CD1c-positive myeloid dendritic cell (primary cell): ENCODE measurements around the gene SF3A2.

Experiments used
- DNase-seq: peaks from one replicate; pipeline ENCODE4 v3.0.0-alpha.2; 2016; ENCODE audit errors: extremely low spot score

The SF3A2 gene

DNA sequence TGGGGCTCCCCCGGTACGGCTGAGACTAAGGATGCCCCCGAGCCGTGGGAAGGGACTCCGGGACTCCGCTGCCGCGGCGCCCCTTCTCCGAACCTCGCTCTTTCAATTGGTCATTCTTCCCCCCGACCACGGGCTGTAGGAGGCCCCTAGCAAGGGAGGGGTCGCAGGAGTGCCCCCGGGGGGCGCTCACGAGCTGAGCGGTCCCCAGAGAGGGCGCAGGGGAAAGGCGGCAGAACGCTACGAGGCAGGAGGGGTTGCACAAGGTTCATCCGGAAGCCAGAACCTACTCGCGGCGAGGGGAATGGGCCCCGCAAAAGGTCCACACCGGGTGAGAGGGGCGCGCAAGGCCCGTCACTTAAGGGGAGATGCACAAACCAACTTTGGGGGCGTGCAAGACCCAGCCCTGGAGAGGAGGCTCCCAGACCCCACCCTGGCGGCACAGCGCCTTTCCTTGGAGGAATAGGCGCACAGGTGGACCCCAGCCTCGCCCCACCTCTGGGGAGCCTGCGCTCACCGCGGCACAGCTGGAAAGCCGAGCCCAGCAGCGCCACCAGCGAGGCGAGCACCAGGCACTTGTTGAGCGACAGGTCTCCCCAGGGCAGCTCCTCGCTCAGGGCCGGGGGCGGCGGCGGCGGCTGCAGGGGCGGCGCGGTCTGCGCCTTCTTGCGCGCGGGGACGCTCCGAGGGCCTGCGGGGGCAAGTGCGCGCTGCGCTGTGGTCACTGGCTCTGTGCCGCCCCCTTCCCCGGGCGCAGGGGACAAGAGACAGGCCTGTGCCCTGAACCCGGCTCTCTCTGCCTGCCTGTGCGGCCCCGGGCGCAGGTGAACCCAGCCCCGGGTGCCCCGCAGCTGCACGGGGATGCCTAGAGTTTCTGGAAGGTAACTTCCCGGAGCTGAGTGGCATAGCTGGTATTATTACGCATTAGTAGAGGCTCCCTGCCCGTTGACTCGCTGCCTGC lies 16.8 kb downstream of the SF3A2 start:
- DNase-seq, result peak; percentile 25

DNA sequence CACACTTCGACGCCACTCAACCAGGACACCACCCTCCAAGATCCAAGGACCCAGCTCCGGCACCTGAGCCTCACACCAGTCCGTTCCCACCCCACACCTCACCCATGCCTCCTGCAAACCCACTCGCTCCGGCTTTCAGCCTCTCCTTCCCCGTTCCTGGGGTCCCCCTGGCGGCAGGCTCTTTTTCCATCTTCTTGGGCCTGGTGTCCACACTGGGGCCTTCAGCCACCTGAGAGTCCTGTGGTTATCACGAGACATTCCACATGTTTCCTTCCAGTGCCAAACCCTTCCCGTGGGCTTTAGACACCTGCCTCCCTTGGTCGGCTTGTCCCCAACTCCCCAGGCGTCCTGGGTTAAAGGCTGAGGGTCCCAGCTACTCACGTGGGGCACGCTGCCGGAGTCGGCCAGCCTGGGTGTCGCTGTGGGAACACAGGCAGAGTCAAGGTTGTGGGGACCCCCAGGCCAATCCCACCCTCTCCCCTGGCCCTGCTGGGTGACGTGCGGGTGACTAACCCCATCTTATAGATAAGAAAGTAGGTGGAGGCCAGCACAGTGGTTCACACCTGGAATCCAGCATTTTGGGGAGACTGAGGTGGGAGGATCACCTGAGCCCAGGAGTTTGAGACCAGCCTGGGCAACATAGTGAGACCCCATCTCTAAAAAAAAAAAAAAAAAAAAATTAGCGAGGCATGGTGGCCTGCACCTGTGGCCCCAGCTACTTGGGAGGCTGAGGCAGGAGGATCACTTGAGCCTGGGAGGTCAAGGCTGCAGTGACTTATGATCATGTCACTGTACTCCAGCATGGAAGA lies 17.6 kb downstream of the SF3A2 start:
- DNase-seq, result no peak

DNA sequence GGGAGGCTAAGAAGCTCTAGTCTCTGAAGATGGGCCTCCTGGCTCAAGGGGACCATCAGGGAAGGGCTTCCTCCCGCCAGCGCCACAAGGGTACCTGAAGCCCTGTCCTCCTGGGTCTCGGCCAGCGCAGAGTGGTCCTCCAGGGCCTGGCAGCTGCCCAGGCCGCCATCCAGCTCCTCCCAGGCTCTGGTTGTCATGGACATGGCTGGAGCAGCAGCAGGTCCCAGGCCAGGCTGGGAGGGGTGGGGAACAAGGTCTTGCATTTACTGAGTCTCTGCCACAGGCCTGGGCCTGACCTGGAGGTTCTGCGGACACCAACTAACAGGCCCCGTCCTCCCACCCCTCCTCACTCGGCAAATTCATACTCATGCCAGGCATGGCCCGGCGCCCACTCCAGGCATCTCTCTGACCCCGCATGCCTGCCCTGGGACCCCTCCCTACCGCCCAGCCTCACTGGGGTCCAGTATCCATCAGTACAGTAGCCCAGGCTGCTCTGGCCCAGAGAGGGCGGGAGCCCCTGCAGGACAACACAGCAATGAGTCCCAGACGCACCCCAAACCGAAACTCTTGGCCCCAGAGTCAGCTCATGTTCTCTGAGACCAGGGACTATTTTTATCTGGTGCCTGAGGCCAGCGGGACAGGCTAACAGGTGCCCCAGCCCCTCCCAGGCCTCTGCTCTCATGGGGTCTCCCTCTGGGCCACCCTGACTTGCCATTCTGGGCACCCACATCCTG lies 18.7 kb downstream of the SF3A2 start:
- no peak for DNase-seq

DNA sequence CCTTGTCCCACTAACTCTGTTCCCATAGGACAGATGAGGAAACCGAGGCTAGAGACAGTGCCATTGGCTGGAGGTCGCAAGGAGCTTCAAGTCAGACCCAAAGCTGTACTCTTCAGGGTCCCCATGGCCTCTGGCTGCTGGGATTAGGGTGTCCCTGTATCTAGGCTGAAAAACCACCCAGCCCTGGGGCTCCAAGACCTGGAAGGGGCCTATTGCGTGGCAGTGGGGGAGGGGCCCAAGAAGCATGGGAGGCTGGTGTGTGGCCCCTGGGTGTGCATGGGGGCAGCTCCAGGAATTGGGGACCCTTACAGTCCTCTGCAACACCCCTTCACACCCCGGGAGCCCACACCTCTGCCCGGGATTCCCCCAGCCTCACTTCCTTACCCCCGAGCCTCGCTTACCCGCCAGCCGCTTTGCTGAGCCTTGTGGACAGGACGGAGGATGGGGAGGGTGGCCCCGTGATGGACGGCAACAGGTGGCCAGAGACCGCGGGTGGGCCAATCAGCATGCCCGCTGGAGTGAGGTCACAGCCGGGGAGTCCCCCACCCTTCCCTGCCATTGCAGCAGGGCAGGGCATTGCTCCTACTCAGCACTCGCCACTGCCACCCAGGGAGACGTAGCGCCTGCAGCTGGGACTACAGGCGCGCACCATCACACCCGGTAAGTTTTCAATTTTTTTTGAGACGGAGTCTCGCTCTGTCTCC lies 19.5 kb downstream of the SF3A2 start, which contains the start of gene JSRP1:
Gene JSRP1, minus strand, starts transcription at position 436 of the 704 bp plus-strand sequence. CDS start 1,103 bp downstream, outside the sequence.
- no peak for DNase-seq

DNA sequence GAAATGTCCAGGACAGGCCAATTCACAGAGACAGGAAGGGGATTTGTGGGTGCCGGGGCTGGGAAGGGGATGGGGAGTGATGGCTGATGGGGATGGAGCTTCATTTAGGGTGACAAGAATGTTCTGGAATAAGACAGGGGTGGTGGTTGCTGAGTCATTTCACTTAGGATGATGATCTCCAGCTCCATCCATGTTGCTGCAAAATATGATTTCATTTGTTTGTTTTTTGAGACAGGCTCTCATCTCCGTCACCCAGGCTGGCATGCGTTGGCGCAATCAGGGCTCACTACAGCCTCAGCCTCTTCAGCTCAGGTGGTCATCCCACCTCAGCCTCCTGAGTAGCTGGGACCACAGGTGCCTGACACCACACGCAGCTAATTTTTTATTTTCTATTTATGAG lies 22.7 kb downstream of the SF3A2 start:
- no peak for DNase-seq

DNA sequence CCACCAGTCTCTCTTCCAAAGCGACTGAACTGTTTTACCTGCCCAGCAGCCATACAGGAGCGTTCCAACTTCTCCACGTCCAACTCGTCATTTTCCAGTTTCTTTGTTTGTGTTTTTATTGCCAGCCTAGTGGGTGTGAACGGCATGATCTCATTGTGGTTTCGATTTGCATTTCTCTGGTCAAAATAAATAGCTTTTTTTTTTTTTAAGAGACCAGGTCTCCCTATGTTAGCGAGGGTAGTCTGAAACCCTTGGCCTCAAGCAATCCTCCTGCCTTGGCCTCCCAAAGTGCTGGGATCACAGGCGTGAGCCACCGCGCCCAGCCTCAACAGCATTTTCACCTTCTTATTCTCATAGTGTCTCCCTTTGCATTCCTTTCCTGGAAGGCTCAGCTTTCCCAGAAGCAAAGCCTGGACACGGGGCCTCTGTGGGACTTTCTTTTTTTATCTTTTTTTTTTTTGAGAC lies 23.7 kb downstream of the SF3A2 start:
- DNase-seq, result no peak

DNA sequence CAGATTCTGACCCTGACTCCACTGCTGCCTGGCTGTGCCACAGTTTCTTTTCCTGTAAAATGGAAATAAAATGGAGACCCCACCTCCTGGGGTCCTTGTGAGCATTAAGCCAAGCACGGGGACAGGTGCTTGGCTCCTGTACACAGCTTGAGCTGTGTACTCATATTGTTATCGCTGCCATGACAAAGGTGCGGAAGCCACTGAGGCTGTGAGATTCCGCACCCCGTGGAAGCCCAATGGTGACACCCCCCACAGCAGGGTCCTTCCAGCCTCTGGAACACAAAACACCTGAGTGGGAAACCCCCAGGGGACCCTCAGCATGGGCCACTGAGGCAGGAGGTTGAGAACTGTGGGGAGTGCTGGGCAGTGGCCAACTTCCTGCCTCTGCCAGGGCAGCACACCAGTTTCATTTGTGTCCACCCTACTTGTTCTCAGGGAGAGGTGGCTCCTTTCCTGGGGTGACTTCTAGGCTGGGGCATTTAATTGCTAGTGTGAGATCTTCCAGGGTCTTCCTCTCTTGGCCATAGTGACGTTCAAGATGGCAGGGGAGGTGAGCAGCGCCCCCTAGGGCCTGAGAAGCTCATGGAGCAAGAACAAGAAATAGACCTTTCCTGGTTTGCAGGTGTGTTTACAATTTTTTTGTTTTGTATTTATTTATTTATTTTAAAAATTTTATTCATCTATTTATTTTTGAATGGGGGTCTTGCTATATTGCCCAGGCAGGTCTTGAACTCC lies 25.0 kb downstream of the SF3A2 start:
- DNase-seq, result peak; percentile 64

DNA sequence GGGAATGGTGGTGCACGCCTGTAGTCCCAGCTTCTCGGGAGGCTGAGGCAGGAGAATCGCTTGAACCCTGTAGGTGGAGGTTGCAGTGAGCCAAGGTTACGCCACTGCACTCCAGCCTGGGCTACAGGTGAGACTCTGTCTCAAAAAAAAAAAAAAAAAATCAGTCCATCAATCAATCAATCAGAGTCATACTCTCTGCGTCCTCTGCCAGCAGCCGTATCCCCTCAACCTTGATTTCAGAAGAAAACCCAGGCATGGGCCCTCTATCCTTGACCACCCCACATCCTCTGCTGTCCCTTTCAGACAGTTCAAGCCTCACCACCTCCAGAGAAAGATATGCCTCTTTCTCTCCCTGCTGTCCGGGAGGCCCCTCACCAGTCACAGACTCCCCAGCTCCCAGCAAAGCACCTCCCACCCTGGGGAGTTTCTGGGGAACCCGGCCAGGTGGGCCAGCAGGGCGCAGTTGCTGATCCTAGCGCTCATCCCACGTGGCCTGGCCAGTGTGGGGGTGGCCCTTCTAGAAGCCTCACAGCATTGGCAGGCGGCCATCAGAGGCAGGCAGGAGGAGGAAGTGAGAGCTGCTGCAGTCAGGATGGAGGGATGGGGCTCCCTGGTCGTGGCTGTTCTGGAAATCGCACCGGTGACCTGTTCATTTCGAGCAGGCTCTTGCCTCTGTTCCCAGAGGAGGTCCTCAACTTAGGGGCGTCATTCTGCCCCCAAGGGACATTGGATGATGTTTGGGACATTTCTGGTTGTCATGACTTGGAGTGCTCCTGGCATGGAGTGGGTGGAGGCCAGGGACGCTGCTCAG lies 29.8 kb downstream of the SF3A2 start:
- DNase-seq, result peak; percentile 94

DNA sequence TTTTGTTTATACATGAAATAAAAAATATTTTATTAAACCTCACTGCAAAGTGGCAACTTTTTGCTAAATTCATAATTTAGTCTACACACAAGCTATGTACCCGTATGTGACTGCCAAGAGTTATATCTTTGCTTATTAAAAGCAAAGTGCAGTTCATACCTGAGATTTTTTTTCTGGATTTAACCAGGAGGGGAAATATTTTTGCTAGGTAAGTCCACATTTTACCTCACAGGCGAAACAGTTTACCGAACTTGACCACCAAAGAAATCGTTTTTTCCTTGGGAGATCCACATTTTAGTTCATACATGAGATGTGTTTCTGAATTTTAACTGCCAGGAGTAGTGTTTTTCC lies 31.8 kb downstream of the SF3A2 start:
- no peak for DNase-seq

DNA sequence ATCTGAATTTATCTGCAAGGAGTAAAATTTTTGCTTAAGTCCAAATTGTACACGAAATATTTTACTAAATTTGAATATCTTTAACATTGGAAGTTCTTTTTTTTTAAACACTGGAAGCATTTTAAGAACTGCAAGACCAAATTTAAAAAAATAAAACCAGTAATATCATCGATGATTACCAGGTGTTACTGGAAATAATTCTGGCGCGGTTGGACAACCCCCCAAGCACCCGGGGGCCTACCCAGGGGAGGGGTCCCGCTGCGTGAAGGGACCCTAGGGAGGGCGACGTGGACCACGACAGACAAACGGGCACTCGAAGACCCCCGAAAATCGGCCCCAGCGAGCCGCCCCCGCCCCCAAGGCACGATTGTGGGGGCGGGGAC lies 32.2 kb downstream of the SF3A2 start:
- DNase-seq, result no peak

DNA sequence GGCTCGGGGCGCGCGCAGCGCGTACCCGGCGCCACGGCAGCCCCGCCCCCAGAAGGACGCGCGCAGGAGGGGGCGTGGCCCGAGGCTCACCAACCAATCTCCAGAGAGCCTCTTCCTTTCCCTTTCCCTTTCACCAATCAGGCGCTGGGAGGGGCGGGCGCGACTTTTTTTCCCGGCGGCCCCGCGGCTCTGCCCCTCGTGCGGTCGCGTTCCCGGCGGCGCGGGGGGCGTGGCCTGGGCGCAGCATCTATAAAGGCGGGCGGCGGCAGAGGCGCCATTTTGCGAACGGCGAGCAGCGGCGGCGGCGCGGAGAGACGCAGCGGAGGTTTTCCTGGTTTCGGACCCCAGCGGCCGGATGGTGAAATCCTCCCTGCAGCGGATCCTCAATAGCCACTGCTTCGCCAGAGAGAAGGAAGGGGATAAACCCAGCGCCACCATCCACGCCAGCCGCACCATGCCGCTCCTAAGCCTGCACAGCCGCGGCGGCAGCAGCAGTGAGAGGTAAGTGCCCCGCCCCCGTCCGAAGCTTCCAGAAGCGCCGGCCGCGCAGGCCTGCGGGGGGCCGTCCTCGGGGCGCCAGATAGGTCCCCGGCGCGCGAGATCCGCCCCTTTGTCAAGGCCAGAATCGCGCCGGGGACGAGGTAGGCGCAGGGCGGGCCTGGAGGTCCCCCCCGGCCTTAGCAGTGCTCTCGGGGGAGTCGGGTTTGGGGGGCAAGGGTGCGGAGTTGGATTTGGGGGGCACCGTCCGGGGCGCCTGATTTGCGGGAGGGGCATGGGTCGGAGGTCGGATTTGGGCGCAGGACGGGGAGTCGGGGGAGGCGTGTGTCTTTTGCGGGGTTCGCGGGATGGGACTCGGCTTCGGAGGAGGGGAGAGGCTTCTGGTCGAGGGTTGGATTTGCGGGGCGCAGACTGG lies 32.9 kb downstream of the SF3A2 start:
- peak; percentile 98 for DNase-seq

DNA sequence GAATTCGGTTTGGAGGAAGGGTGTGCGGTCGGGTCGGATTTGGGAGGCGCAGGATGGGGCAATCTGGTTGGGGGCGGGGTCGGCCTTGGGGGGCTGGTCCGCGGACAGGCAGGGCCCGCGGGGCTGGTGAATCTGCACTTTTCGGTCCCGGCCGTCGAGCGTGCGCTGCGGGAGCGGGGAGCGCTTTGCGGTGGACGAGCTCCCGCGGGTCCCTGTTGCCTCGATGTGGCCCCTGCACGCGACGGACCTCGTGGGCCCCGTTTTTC lies 33.5 kb downstream of the SF3A2 start:
- DNase-seq, result no peak

DNA sequence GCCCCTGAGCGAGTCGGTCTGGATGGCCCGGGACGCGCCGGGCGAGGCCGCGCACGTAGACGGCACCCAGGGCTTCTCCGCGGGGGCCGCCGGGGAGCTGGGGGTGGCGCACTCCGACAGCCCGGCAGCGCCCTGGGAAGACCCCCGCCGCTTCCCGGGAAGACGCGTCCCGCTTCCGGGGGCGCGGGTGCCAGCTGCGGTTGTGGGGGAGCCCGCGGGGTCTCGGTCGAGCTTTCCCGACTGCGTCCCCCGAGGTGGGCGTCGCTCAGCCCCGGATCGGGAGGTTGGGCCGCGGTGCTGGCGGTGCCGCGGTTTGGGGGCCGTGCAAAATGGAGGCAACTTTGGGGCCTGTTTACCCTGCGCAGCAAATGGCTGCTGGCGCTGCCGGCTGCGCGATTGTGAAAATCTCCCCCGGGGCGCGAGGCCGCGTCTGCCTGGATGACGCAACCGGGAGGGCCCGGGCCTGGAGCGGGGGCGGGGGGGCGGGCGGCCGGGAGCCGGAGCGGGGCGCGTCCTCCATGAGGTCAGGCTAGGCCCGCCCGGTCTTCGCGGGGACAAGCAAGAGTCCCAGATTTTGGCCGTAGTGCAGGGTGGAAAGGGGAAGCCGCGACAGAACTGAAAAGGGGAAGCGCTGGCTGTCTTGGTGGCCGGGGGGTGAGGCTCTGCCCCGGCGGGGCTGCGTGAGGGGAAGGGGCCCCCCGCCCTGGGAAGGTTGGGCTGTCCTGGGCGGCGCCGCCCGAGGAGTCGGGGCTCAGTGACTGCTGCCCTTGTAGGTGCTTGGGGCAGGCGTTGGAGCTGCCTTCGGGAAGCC lies 34.0 kb downstream of the SF3A2 start:
- peak; percentile 96 for DNase-seq

DNA sequence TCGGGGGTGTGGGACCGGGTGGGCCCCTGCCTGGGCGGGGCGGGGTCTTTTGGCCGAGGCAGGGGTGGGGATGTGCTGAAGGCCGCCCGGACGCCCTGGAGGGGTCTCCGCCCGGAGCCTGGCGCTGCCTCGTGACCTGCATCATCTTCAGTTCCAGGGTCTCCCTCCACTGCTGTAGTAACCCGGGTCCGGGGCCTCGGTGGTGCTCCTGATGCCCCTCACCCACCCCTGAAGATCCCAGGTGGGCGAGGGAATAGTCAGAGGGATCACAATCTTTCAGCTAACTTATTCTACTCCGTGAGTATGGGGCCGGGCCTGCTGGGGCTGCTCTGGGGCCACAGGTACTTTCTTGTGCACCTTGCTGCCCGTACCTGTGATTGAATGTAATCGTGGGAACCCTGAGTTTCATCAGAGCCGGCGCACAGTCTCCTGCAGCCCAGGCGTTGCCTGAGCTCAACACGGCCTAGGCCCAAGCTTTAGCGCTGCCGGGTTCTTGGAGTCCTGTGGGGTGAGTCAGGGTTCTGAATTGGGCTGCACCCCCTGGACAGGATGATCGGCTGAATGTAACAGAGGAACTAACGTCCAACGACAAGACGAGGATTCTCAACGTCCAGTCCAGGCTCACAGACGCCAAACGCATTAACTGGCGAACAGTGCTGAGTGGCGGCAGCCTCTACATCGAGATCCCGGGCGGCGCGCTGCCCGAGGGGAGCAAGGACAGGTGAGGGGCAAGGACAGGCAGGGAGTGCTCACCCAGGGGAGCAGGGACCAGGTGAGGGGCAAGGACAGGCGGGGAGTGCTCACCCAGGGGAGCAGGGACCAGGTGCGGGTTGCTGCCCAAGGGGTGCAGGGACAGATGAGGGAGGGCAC lies 34.8 kb downstream of the SF3A2 start:
- no peak for DNase-seq

DNA sequence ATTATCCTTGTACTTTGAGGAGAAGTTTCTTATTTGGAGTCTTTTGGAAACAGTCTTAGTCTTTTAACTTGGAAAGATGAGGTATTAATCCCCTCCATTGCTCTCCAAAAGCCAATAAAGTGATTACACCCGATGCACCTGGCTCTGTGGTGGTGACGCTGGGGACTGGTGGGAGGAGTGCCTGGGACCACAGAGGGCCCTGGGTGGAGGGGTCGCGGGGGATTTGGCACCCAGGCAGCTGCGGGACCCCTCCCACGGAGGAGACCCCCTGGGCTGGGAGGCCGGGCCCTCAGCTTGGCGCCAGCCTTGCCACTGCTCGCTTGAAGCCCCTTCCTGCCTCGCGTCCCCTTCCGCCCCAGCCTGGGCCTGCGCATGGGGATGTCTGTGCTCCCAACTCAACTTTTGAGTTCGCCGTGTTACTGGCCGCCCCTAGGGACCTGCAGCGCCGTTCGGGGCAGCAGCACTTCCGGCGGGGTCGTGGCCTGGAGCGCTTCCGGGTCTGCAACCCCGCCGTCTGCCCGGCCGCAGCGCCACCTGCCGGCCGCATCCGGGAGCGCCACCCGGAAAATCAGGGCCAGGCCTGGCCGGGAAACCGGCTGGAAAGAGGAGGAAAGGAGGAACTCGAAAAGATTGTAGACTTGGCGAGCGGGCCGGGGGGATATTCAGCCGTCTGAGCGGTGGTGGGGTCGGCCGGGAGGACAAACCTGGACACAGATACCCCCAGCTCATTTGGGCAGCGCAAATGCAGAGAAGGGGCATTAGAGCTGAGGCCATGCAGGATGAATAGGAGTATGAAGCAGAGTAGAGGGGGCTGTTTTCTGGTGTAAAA lies 36.9 kb downstream of the SF3A2 start:
- DNase-seq, result peak; percentile 87

DNA sequence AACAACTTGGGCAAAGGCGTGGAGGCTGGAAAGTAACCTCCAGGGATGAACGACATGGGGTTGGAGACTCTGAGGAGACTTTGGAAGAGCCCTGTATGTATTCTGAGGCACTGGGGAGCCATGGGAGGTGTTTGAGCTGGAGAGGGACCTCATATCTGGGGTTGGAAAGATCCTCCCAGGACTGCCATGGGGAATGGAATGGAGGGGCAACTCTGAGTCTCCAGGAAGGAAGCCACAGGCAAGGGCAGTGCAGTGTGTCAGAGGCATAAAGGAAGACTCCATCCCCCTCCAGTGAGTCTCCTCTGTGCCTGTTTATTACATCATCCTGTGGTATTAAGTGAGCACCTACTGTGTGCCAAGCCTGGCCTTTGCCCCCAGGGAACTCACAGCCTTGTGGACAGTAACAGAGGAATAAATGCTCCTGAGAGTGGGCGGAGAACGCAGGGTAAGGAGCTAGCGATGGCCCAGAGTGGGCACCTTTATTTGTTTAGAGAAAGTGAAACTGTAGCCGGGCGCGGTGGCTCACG lies 37.6 kb downstream of the SF3A2 start:
- no peak for DNase-seq
